K562 (cell line): ENCODE measurements around the gene MSH4. TPM values are rescaled to one million over a fixed set of nuclear protein-coding genes. Genes with fewer than 3 reads are reported as not detected.

Experiments used
- ATAC-seq: fragments of 200-7000 bp; cut with Tn5 transposase; 3 replicates; pipeline ENCODE4 v1.9.1; 2020; ENCODE audit warnings: moderate library complexity
- BruUV-seq: library from RNA; stranded (reverse); fragments of 400-500 nt; replicated peaks from 2 replicates; lab custom pipeline; 2021; lab: Mats Ljungman, UMichigan
- CTCF ChIA-PET: fragments of 300-600 bp; formaldehyde crosslinking; extraction: SDS; loops from one replicate; lab custom pipeline; 2021; ENCODE audit warnings: low intra/inter-chr PET ratio; lab: Yijun Ruan, JAX
- POLR2A ChIA-PET: fragments of 300-600, 350-650 bp; sonication (Branson Sonifier 250); formaldehyde crosslinking; extraction: SDS; loops from one replicate; lab custom pipeline; 2021; ENCODE audit warnings: antibody characterized with exemption, inconsistent platforms; lab: Yijun Ruan, JAX
- DNase-seq, 4 experiments: peaks; one replicate each; pipeline versions ENCODE4 v3.0.0 to v3.0.0-alpha.2; 2011 to 2018; ENCODE audit warnings: low spot score in 3 of 4, mixed read lengths in 3 of 4; ENCODE audit errors: extremely low read depth in 1 of 4
- FAIRE-seq: peaks from 2 replicates; lab custom pipeline; 2011; peaks lifted over from hg19 to GRCh38; lab: Jason Lieb, UNC
- H2AFZ ChIP-seq: 2 replicates; pipeline ENCODE4 v1.6.0; 2011; ENCODE audit warnings: low read depth, low read length, control low read depth, inconsistent platforms
- H3K27ac ChIP-seq: fragments of 200-600 bp; 3 replicates; pipeline ENCODE4 v1.8.0; 2011; ENCODE audit warnings: low read depth, mild to moderate bottlenecking, control low read depth, inconsistent platforms, low read length, moderate library complexity, mixed read lengths; ENCODE audit errors: extremely low read depth
- H3K27me3 ChIP-seq, 2 experiments: fragments of 300-600 bp in 1 of 2; 2 replicates in 1 of 2; 3 replicates in 1 of 2; pipeline versions ENCODE4 v1.6.0 to v1.8.0; 2011; ENCODE audit warnings: inconsistent platforms in 2 of 2, low read length in 2 of 2, mild to moderate bottlenecking in 1 of 2, mixed read lengths in 1 of 2, moderate library complexity in 1 of 2; ENCODE audit not compliant: control insufficient read depth in 2 of 2, insufficient read depth in 2 of 2
- H3K36me3 ChIP-seq: fragments of 300-600 bp; 3 replicates; pipeline ENCODE4 v1.8.0; 2011; ENCODE audit warnings: mild to moderate bottlenecking, low read length, inconsistent platforms; ENCODE audit not compliant: control insufficient read depth, insufficient read depth
- H3K4me1 ChIP-seq, 2 experiments: fragments of 200-600 bp in 1 of 2; replicated peaks in 1 of 2; 2 replicates in 1 of 2; 3 replicates in 1 of 2; pipeline versions ENCODE4 v1.5.1 to v1.8.0; 2011; ENCODE audit warnings: inconsistent platforms in 2 of 2, low read length in 2 of 2, mild to moderate bottlenecking in 1 of 2, mixed read lengths in 1 of 2, moderate library complexity in 1 of 2; ENCODE audit not compliant: control insufficient read depth in 2 of 2, insufficient read depth in 2 of 2
- H3K4me2 ChIP-seq: 2 replicates; pipeline ENCODE4 v1.6.1; 2011; ENCODE audit warnings: low read length, control low read depth, inconsistent platforms, mixed read lengths; ENCODE audit not compliant: insufficient read depth
- H3K4me3 ChIP-seq: fragments of 200-600 bp; sonication (generic), shearing (Covaris generic); 2 replicates; pipeline ENCODE4 v1.5.1; 2016; ENCODE audit warnings: control low read depth, inconsistent platforms
- H3K79me2 ChIP-seq: fragments of 200-600 bp; 3 replicates; pipeline ENCODE4 v1.8.0; 2011; ENCODE audit warnings: low read length, inconsistent platforms; ENCODE audit not compliant: control insufficient read depth, insufficient read depth
- H3K9ac ChIP-seq, 2 experiments: 2 replicates each; pipeline versions ENCODE4 v1.6.0 to v1.6.1; 2011; ENCODE audit warnings: low read depth in 2 of 2, low read length in 2 of 2, control low read depth in 1 of 2, inconsistent platforms in 1 of 2, mild to moderate bottlenecking in 1 of 2, mixed read lengths in 1 of 2; ENCODE audit not compliant: insufficient read depth in 1 of 2
- H3K9me1 ChIP-seq: one replicate; pipeline ENCODE4 v1.6.0; 2011; ENCODE audit warnings: inconsistent platforms, mild to moderate bottlenecking, low read length, moderate library complexity; ENCODE audit not compliant: control insufficient read depth, insufficient read depth
- H3K9me3 ChIP-seq: replicated peaks from 2 replicates; pipeline ENCODE4 v1.5.1; 2011; ENCODE audit warnings: low read depth, low read length, inconsistent platforms; ENCODE audit not compliant: control insufficient read depth, insufficient read depth
- H4K20me1 ChIP-seq: replicated peaks from 2 replicates; pipeline ENCODE4 v1.6.1; 2011; ENCODE audit warnings: low read length, inconsistent platforms, mixed read lengths; ENCODE audit not compliant: control insufficient read depth, insufficient read depth
- NRF1 ChIP-seq, 2 experiments: fragments of 450-650 bp; IDR thresholded peaks in 1 of 2; conservative IDR thresholded peaks in 1 of 2; 2 replicates each; pipeline ENCODE4 v1.6.1; 2014; ENCODE audit warnings: mild to moderate bottlenecking in 2 of 2
- RERE ChIP-seq: sonication (generic); formaldehyde crosslinking; IDR thresholded peaks from 2 replicates; pipeline ENCODE4 v1.8.0; 2023; ENCODE audit warnings: missing genetic modification reagents, mild to moderate bottlenecking, borderline replicate concordance
- THAP12 ChIP-seq: fragments of 250-450 bp; sonication (Bioruptor Pico); IDR thresholded peaks from 2 replicates; pipeline ENCODE4 v1.9.0; 2021; ENCODE audit warnings: mild to moderate bottlenecking, inconsistent platforms
- ZNF507 ChIP-seq: conservative IDR thresholded peaks from 2 replicates; pipeline ENCODE4 v1.6.1; 2017; ENCODE audit warnings: missing genetic modification characterization, missing compliant biosample characterization
- ZNF75A ChIP-seq: fragments of 450-650 bp; formaldehyde crosslinking; IDR thresholded peaks from 2 replicates; pipeline ENCODE4 v1.4.0; 2020; ENCODE audit warnings: mild to moderate bottlenecking
- WGBS: fragments of 100-300 bp; shearing (Covaris generic); methylation state at CpG from one replicate; pipeline ENCODE4 v1.1.6; 2016; ENCODE audit warnings: low coverage, mixed read lengths; ENCODE audit not compliant: insufficient coverage; ENCODE audit errors: missing lambda C conversion rate; 5-methylcytosine and 5-hydroxymethylcytosine counted together
- in situ Hi-C: fragments of 300-500 bp; cut with MboI; formaldehyde crosslinking; loops from 4 replicates; pipeline ENCODE4 v1.15.0; 2018; ENCODE audit warnings: inconsistent platforms, mixed read lengths
- intact Hi-C: fragments of 100-400 bp; cut with micrococcal nuclease; formaldehyde crosslinking; loops from 2 replicates; pipeline ENCODE4 v1.14.2; 2022
- polyA plus RNA-seq, 8 experiments: library from polyadenylated mRNA; depleted of rRNA in 4 of 8; stranded (reverse) in 5 of 8; unstranded in 3 of 8; fragments of >200 nt; fragmentation: Nextera tagmentation in 2 of 8; fragmentation: Illumina TruSeq in 1 of 8; extraction: Ambion mirVana in 2 of 8; extraction: Trizol in 1 of 8; gene quantifications; 2 replicates each; pipeline versions ENCODE4 v1.2.1 to v1.2.3, GENCODE V29; 2011 to 2014; ENCODE audit warnings: inconsistent platforms in 1 of 8, missing spikeins in 1 of 8
- total RNA-seq, 7 experiments: library from RNA; depleted of rRNA in 6 of 7; stranded (reverse); fragments of >200 nt in 6 of 7; fragmentation: Illumina TruSeq in 2 of 7; extraction: Trizol in 2 of 7; gene quantifications; 2 replicates each; pipeline versions ENCODE4 v1.2.1 to v1.2.3, GENCODE V29; 2011 to 2021; ENCODE audit warnings: low replicate concordance in 1 of 7
- TF ChIP-seq, protein P1 (sequence below): fragments of 250-450 bp; sonication (Bioruptor Pico); IDR thresholded peaks from 2 replicates; pipeline ENCODE4 v1.4.0; 2020; ENCODE audit warnings: mild to moderate bottlenecking, moderate library complexity
- TF ChIP-seq, protein P2 (sequence below): fragments of 250-450 bp; sonication (Bioruptor Pico); IDR thresholded peaks from 2 replicates; pipeline ENCODE4 v1.9.0; 2021; ENCODE audit warnings: mild to moderate bottlenecking

The MSH4 gene
- total and polyA plus RNA-seq, 9 of the 15 experiments (the other 6 are each of a cell fraction or from before 2014, with no cell fraction given), result 0.04 to 0.18 (median 0.12) TPM; not detected in 4

DNA sequence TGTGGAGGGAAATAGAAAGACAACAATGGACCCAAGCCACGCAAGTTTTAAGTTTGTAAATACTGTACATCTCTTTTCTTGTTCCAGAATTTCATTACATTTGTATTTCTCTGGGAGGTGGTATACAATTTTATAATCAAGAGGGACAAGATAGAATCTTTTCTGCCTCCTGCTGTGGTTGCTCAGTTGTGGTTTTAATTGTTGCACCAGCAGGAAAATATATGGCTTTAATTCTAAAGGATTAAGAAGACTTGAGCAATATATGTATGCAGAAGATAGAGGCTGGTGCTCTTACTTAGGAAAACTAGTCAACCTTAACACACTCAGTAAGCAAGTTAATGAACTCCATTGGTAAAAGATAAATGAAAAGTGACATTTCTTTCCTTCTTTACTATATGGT is 155.3 kb downstream of the MSH4 start (continued):
- TF ChIP-seq, protein P1, sequence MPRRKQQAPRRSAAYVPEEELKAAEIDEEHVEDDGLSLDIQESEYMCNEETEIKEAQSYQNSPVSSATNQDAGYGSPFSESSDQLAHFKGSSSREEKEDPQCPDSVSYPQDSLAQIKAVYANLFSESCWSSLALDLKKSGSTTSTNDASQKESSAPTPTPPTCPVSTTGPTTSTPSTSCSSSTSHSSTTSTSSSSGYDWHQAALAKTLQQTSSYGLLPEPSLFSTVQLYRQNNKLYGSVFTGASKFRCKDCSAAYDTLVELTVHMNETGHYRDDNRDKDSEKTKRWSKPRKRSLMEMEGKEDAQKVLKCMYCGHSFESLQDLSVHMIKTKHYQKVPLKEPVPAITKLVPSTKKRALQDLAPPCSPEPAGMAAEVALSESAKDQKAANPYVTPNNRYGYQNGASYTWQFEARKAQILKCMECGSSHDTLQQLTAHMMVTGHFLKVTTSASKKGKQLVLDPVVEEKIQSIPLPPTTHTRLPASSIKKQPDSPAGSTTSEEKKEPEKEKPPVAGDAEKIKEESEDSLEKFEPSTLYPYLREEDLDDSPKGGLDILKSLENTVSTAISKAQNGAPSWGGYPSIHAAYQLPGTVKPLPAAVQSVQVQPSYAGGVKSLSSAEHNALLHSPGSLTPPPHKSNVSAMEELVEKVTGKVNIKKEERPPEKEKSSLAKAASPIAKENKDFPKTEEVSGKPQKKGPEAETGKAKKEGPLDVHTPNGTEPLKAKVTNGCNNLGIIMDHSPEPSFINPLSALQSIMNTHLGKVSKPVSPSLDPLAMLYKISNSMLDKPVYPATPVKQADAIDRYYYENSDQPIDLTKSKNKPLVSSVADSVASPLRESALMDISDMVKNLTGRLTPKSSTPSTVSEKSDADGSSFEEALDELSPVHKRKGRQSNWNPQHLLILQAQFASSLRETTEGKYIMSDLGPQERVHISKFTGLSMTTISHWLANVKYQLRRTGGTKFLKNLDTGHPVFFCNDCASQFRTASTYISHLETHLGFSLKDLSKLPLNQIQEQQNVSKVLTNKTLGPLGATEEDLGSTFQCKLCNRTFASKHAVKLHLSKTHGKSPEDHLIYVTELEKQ (CRISPR knock-in tag), result no peak
- TF ChIP-seq NRF1 (conservative IDR thresholded peaks at IDR 0.05 in 1 of 2, IDR thresholded peaks at IDR 0.05 in 1 of 2) (no peak), ZNF507 (tag) (no peak), THAP12 (no peak)

GRCh38 chr1:75953461-75953860 is 156.8 kb downstream of the MSH4 start:
- Histone ChIP-seq H2AFZ (no peak overlapping the region), H3K4me1 (no peaks in the 10 kb centered on the region), H3K9ac (no peak overlapping the region), H3K4me2 (no peak overlapping the region), H3K36me3 (no peaks in the 10 kb centered on the region), H3K9me1 (no peaks in the 10 kb centered on the region)
- in situ Hi-C loops, result no loop called here
- WGBS, result 0% methylated on average over 4 of the region's 4 CpGs
- no TSS peak for BruUV-seq
- intact Hi-C loops, result no loop called here
- no peak for ATAC-seq
- TF ChIP-seq ZNF75A (CRISPR knock-in tag) (no peak), RERE (CRISPR knock-in tag) (no peak)
- TF ChIP-seq, protein P2, sequence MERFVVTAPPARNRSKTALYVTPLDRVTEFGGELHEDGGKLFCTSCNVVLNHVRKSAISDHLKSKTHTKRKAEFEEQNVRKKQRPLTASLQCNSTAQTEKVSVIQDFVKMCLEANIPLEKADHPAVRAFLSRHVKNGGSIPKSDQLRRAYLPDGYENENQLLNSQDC (CRISPR knock-in tag), result no peak
- TF ChIP-seq, all 486 proteins: peak for 0
- no peaks in the 10 kb centered on the region for H3K79me2 ChIP-seq
- CTCF ChIA-PET, result no interaction called here
- DNase-seq, result no peak
- POLR2A ChIA-PET, result no interaction called here
- H4K20me1 ChIP-seq, result no peaks in the 10 kb centered on the region
- no peaks in the 10 kb centered on the region for H3K9me3 ChIP-seq
- FAIRE-seq, result no peak
- no peak overlapping the region for H3K4me3 ChIP-seq
- H3K27ac ChIP-seq, result no peak overlapping the region
- H3K27me3 ChIP-seq, result no peaks in the 10 kb centered on the region
